ENCODE data around the gene LMBRD1.

- TF ChIP-seq CTCF (conservative IDR thresholded peaks at IDR 0.05; ENCODE audit: low read depth, low read length), result no peak
- TF ChIP-seq POLR2A (IDR thresholded peaks at IDR 0.05; ENCODE audit: low read depth, low read length), result no peak
- TF ChIP-seq SMC3 (IDR thresholded peaks at IDR 0.05; ENCODE audit: low read depth, low read length), result no peak
- no peak for TF ChIP-seq RAD21 (IDR thresholded peaks at IDR 0.05; ENCODE audit: low read length)
- TF ChIP-seq CEBPB (IDR thresholded peaks at IDR 0.05; ENCODE audit: low read depth, low read length), result no peak
- TF ChIP-seq MAZ (IDR thresholded peaks at IDR 0.05; ENCODE audit: borderline replicate concordance, low read depth, low read length), result no peak
- TF ChIP-seq RCOR1 (IDR thresholded peaks at IDR 0.05; ENCODE audit: insufficient replicate concordance, low read length), result no peak
- TF ChIP-seq FOS (IDR thresholded peaks at IDR 0.05; ENCODE audit: low read depth, low read length), result no peak
- no peak for TF ChIP-seq RFX5 (IDR thresholded peaks at IDR 0.05; ENCODE audit: low read depth, low read length)
- no peak for TF ChIP-seq NFE2L2 (IDR thresholded peaks at IDR 0.05; ENCODE audit: low read depth, low read length)
- TF ChIP-seq BHLHE40 (IDR thresholded peaks at IDR 0.05; ENCODE audit: low read depth, low read length), result no peak
Measured at GRCh38 chr6:69780585-69781178, 16.1 kb downstream of the LMBRD1 start.
